HG03520 (cell line): ENCODE results near the gene FAM181B.

Experiments
- ATAC-seq: cut with Tn5 transposase; IDR thresholded peaks from one replicate; pipeline ENCODE4 v1.9.1; 2021; ENCODE audit warnings: mild to moderate bottlenecking, moderate library complexity; ENCODE audit not compliant: unreplicated experiment

Gene FAM181B, protein sequence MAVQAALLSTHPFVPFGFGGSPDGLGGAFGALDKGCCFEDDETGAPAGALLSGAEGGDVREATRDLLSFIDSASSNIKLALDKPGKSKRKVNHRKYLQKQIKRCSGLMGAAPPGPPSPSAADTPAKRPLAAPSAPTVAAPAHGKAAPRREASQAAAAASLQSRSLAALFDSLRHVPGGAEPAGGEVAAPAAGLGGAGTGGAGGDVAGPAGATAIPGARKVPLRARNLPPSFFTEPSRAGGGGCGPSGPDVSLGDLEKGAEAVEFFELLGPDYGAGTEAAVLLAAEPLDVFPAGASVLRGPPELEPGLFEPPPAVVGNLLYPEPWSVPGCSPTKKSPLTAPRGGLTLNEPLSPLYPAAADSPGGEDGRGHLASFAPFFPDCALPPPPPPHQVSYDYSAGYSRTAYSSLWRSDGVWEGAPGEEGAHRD

DNA sequence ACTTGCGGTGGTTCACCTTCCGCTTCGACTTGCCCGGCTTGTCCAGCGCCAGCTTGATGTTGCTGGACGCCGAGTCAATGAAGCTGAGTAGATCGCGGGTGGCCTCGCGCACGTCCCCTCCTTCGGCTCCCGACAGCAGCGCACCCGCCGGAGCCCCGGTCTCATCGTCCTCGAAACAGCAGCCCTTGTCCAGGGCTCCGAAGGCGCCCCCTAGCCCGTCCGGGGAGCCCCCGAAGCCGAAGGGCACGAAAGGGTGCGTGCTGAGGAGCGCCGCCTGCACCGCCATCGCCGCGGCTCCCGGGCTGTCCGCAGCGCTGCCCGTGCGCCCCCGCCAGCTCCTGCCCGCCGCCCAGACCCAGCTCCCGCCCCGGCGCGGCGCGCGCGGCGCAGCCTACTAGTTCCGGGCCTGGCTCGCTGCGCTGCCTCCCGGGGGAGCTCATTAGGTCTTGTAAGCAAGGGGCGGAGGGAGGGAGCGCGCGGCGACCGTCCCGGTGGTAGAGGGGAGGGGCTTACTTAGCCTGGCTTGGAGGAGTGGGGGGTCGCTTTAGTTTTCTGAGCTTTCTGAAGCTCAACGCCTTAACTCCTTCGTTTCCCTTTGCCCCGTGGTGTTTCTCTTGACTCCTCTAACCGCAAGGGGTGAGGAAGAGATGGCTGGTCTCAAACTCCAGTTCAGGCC is at the start of gene FAM181B:
TSS of gene FAM181B (minus strand) at position 421 of the 676 bp plus-strand sequence. CDS start at position 286, 135 bp downstream.
- ATAC-seq = no peak

DNA sequence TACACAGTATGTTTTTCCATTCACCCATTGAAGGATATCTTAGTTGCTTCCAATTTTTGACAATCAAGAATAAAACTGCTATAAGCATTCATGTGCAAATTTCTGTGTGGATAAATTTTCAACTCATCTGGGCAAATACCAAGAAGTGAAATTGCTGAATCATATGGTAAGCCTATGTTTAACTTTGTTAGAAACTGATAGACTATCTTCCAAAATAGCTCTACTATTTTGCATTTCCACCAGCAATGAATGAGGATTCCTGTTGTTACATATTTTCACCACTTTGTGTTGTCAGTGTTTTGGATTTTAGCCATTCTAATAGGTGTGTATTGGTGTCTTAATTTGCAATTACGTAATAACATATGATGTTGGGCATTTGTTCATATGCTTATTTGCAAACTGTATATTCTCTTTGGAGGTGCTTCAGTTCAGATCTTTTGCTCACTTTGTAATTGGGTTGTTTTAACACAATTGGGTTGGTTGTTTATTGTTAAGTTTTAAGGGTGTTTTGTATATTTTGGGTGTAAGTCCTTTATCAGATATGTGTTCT is 49.2 kb upstream of the FAM181B start:
- ATAC-seq = no peak

DNA sequence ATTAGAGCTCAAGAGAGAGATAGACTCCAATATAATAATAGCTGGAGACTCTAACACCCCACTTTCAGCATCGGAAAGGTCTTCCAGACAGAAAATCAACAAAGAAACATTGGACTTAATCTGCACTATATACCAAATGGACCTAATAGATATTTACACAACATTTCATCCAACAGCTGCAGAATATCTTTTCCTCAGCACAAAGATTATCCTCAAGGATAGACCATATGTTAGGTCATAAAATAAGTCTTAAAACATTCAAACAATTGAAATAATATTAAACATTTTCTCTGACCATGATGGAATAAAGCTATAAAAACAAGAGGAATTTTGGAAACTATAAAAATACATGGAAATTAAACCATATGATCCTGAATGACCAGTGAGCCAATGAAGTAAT is 45.1 kb upstream of the FAM181B start:
- no peak for ATAC-seq

DNA sequence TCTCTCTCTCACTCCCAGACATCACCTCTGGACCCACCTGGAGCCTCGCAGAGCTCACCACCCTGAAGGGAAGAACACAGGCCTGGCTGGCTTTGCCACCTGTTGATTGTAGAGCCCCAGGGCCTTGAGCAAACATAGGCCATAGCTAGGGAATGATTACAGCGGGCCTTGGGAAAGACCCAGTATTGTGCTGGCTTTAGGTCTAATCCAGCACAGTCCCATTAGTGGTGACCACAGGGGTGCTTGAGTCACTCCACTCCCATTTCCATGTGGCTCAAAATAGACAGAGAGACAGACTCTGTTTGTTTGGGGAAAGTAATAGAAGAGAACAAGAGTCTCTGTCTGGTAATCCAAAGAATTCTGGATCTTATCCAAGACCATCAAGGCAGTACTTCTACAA is 42.7 kb upstream of the FAM181B start:
- ATAC-seq = no peak

DNA sequence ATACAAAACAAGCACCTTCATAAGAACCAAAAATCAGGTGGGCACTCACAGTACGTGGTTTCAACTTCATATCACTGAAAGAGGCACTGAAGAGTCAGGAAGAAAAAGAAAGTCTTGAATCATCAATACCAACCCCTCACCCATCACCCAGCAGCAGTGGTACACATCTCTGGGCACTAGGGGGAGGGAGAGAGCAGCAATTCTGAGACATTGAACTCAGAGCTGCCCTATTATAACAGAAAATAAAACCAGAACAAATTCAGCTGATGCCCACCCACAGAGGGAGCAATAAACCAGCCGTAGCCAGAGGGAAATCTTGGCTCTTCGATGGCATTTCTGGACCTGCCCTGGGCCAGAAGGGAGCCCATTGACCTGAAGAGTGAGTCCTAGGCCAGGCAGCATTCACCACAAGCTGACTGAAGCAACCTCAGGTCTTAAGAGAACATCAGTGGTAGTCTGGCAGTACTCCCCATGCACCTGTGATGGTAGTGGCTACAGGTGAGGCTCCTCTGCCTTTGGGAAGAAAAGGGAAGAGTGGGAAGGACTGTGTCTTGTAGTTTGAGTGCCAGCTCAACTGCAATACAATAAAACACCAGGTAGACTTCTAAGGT is 42.2 kb upstream of the FAM181B start:
- ATAC-seq = peak; percentile 100

DNA sequence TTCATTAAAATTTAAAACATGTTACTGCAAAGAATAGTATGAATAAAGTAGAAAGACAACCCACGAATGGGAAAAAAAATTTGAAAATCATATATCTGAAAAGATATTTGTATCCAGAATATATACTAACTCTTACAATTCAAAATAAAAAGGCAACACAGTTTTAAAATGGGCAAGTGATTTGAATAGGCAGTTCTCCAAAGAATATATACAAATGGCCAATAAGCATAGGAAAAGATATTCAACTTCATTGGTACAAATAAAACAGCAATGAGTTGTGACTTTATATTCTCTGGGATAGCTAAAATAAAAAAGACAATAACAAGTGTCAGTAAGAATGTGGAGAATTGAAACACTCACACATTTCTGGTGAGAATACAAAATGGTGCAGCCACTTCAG is 41.6 kb upstream of the FAM181B start:
- ATAC-seq = no peak

DNA sequence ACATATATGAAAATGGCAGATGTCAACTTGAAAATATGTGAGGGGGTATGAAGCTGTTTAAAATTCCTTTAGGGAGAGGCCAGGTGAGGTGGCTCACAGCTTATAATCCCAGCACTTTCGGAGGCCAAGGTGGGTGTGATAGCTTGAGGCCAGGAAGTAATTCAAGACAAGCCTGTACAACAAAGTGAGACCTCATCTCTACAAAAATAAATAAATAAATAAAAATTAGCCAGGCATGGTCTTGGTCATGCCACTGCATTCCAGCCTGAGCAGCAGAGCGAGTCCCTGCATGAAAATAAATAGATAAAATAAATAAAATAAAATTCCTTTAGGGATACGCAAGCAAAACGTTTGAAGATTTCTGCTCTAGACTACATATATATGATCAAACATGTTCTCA is 38.1 kb upstream of the FAM181B start:
- ATAC-seq = no peak

DNA sequence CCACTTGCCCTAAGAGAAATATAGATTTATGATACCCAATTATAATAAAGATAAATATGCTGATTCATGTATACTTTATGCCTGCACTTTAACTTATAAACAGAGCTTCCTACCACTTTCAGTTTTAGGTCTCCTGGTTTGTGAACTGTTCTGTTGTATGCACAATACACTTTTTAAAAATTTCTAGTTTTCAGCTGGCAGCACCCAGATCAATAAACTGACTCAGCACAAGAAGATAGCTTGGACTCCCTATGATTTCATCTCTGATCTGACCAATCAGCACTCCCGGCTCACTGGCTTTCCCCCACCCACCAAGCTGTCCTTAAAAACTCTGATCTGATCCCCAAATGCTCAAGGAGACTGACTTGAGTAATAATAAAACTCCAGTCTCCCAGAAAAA is 33.5 kb upstream of the FAM181B start:
- no peak for ATAC-seq

DNA sequence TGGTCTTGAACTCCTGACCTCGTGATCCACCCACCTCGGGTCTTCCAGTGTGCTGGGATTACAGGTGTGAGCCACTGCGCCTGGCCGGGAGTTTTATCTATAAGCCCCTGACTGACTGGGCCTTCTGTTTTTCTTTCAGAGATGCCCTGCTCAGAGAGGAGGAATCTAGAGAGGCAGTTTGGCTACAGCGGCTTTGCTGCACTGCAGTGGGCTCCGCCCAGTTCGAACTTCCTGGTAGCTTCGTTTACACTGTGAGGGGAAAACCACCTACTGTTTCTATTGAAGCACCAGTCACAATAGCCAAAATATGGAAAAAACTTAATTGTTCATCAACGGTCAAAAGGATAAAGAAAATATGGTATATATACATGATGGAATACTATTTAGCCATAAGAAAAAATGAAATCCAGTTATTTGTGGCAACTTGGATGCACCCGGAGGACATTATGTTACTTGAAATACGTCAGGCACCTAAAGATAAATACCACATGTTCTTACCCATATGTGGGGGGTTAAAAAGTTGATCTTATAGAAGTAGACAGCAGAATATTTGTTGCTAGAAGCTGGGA is 31.9 kb upstream of the FAM181B start:
- ATAC-seq = no peak

DNA sequence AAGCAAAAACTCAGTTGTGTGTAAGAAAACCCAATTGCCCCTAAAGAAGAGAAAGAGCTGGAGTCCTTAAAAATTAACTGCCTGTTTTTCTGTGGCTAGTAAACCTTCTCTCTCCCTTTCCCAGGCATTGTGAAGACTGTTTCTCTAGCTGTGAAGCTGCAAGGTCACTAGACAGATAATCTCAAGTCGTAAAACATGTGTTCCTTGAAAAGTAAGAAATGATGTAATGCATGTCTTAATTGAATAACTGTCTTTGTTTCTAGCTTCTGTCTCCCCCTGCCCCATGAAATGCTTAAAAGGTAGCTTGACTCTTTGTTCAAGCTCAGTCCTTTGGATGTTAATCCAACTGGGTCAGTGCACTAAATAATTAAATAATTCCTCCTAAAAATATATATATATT is 29.5 kb upstream of the FAM181B start:
- no peak for ATAC-seq

DNA sequence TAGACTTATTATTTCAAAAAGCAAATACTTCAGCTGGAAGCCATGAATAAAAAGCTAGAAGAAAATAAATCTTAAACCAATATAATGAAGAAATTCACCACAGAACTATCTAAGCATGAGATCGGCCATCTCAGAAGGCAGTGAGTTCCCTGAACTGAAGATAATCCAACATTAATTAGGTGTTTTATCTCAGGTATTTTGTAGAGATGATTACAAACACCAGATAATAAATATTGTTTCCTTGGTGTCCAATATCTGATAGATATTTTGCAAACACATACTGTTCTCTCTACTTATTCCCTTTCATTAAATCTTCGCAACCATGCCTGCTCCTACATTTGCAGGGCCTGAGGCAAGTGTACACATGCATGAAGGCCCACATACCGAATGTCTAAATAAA is 26.0 kb upstream of the FAM181B start:
- ATAC-seq = no peak

DNA sequence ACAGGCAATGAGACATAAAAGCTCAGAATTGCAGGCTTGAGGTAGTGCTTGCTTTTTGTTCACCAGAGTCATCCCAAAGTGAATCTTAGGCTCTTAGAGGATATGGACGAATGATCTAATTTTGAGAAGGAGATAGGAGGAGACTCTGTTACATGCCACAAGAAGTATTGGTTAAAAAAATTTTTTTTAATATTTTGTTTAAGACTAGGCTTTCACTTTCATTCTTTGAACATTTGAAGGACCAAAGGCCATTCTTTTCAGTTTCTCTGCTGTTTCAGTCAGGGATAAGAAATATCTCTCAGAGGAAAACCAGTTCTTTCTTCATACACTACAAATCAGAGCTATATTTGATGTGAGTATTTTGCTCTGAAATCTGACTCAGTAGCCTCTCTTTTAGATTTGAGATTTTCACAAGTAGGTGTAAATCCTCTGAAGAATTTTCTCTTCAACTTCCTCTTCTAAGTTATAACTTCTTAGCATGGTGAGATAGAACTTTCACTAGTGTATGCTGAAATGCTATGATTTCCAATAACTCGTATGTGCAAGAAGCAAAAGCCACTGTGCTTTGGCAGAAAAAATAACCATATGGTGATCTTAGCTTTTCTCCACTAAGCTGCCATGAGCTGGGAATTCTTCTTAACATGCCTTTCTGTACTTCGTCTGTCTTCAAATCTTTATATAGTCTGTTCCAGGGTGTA is 24.1 kb upstream of the FAM181B start:
- ATAC-seq = no peak

DNA sequence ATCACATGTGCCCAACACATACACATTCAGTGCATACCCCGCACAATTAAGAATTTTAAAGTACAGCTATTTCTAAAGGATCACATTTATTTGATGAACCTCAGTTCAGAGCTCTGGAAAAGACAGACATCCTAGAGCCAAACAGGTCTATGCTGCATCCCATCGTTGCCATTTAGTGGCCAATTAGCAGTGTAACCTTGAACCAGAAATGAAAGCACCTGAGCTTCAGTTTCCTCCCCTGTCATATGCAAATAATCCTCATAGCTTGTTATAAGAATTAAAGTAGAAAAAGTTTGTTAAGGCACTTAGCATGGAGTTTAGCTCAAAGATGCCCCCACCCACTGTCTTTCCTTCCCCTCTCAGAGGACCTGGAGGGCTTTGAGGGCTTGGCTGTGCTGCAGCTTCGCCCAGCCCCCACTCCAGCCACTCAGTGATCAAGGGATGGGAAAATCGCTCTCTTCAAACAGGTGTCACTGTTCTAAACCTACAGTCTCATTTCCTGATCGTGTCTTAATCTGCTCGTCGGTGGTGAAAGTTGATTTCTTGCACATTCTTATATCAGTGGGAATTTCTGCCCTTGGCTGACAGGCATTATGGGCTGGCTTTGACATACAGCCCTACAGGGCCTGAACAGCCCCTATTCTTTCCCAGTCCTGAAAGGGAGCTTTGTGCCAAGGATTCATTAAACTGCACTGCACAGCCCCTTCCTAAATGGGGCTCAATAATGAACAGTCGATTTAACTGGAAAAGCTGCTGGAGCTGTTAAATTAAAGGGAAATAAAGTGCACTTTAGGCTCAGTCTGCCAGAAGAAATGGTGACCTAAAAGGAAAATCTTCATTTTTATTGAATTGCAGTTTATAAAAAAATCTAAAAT is 23.3 kb upstream of the FAM181B start:
- ATAC-seq = no peak

DNA sequence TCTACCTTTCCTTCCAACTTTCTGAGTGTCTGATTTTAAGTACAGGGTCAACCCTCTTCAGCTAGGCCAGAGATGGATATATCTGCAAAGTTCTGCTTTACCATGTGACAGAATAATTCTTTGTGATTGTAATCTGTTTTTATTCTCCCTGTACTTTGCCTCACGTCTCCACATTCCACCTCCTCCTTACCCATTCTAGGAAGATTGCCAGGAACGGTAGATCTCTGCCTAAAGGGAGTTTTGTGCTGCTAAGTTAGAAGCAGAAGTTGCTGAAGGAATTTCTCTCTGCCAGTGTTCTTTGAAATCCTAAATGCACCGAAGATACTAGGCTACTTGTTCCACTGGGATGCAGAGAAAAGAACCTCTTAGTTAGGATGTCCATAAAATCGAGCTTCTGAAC is 20.7 kb upstream of the FAM181B start:
- ATAC-seq = no peak

DNA sequence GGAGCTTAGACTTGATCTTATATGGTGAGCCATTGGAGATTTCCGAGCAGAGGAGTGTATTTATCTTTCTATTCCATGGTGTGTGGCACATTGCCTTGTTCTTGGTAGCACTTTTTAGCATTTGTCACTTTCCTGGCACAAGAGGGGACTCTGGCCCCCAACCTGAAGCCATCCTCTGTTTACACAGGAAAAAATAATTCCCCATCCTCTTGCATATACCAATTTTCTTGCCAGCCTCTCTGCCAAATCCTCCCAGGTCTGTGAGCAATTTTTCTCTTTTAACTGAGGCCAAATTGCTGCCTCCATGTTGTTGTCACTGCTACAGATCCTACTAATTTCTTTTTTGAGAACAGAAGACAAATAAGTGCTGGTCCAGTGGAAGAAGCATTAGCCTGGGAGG is 20.3 kb upstream of the FAM181B start:
- no peak for ATAC-seq

DNA sequence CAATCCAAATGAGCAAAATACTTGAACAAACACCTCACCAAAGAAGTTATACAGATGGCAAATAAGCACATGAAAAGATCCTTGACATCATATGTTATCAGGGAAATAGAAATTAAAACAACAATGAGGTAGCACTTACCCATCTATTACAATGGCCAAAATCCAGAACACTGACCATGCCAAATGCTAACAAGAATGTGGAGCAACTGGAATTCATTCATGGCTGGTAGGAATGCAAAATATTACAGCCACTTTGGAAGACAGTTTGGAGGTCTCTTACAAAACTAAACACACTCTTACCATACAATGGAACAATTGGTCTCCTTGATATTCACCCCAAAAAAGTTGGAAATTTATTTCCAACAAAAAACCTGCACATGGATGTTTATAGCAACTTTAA is 19.1 kb upstream of the FAM181B start:
- no peak for ATAC-seq

DNA sequence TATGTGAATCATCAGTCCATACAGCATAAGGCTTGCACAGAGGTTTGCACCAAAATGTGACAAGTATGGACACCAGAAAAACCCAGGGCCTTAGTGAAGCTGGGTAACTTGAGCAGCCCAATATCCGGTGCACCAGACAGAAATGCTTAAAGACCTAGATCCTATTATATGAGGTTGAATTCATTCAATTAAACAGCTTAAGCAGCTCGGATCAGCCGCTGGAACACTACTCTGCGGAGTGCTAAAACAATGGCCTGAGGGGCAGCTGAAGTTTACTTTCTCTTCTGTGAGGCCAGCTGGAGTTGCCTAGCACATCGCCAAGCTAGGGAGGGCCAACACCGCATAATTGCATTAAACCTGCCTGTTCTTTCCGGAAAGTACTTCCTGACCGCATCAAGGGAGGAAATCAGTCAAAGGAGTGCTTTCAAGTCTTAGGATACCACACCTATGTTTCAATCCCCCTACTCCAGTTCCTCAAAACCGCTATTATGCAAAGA is 17.0 kb upstream of the FAM181B start:
- ATAC-seq = no peak

DNA sequence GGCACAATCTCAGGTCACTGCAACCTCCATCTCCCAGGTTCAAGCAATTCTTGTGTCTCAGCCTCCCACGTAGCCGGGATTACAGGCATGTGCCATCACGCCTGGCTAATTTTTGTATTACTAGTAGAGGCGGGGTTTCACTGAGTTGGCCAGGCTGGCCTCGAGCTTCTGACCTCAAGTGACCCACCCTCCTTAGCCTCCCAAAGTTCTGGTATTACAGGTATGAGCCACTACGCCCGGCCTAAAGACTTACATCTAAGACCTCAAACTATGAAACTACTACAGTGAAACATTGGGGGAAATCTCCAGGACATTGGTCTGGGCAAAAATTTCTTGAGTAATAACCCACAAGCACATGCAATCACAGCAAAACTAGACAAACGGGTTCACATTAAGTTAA is 13.8 kb upstream of the FAM181B start:
- no peak for ATAC-seq

DNA sequence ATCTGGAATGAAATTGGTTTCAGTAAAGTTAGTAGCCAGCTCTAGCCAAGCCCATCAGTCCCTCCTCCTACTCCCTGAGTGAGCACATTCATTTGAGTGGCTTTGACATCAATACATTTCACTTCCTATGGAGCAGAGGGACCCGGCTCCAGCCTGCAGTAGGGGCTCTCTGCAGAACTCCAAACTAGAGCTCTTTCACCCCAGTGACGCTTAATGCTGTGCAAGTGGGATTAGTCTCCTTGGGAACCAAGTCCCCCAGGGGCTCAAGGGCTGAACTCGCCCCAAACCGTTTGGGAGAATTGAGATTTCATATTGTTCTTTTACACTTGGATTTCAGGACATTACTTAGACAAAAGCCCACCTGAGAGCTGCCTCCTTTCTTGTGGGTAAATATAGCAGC is 4.4 kb upstream of the FAM181B start:
- ATAC-seq = no peak

DNA sequence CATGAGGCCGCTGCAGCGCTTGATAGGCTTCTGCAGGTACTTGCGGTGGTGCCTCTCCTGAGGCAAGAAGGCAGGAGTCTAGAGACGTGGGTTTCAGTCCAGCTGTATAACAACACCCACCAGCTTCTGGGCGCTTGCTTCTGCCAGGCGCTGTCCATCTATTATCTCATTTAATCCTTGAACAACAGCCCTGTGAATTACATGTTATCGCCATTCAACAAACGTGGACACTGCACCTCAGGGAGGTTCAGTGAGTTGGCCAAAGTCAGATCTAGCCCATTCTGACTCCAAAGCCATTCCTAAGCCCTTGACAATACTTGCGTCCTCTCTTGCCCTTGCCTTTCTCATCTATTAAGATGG is 436 bp upstream of the FAM181B start:
- ATAC-seq = no peak
